Activated CD4-positive, alpha-beta T cell treated with anti-CD3 and anti-CD28 coated beads for 4 hours (primary cell): Measurements from ENCODE around the gene TGIF2.
A peak's percentile ranks its signal among the peaks of the same experiment; 100 is the strongest.
"Not testable (repeated sequence)": the region's sequence is repeated elsewhere in the genome, so short reads cannot be mapped to it uniquely, and the experiment has no call there.

Experiments
- DNase-seq, 2 donors: peaks; one replicate each; pipeline ENCODE4 v3.0.0-alpha.2; 2020

Gene TGIF2

GRCh38 chr20:36579996-36580545 is 6.7 kb downstream of the TGIF2 start:
- no peak for DNase-seq

DNA sequence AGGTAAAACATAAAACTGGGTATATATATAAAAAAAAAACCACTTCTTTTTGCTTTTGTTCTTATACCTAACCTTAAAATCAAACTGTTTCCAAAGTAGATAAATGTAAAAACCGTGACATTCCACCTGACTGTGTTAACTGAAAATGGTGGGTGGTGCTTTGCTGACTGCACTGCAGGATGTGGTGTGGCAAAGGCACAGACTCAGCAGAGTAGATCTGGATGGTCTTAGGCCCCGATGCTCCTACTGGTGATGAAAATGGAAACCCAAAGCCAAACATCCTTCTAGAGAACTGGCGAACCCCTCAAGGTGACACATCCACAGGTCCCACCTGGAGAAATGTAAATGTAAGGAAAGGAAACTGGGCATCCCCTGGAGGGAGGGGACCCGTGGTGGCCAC is 8.9 kb downstream of the TGIF2 start:
- no peak for DNase-seq

DNA sequence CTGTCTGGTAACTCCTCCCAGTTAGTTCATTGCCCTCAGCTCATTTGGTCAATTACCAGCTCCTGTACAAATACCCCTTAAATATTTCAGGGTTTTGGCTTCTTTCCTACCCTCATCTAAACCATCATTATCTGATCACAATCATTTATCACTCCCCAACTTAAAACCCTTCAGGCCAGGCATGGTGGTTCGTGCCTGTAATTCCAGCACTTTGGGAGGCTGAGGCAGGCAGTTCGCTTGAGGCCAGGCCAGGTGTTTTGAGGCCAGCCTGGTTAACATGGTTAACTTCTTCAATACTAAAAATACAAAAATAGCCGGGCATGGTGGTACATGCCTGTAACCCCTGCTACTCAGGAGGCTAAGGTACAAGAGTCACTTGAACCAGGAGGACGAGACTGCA is 9.4 kb downstream of the TGIF2 start:
- DNase-seq, result no peak

GRCh38 chr20:36584018-36584481 is 10.7 kb downstream of the TGIF2 start:
- no peak for DNase-seq

- no peak for DNase-seq
These were observed 12.2 kb downstream of the TGIF2 start for GRCh38 chr20:36585410-36586125.

- no peak for DNase-seq
These were observed 14.1 kb downstream of the TGIF2 start for GRCh38 chr20:36587388-36588070.

DNA sequence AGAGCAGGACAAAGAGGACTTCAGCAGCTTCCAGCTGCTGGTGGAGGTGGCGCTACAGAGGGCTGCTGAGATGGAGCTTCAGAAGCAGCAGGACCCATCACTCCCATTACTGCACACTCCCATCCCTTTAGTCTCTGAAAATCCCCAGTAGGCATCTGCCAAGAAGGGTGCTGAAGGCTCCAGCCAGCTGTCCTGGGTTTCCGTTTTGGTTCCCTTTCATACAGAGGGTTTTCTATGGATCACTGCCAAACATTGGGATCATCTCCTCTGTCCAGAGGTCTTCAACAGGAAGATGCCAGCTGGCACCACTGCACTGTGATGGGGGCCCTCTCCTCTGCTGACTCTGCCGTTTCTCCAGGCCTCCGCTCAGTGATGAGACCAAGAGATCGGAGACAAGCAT is 17.9 kb downstream of the TGIF2 start:
- no peak for DNase-seq

GRCh38 chr20:36591854-36592641 is 18.7 kb downstream of the TGIF2 start:
- peak; percentile 64 to 69 for DNase-seq

DNA sequence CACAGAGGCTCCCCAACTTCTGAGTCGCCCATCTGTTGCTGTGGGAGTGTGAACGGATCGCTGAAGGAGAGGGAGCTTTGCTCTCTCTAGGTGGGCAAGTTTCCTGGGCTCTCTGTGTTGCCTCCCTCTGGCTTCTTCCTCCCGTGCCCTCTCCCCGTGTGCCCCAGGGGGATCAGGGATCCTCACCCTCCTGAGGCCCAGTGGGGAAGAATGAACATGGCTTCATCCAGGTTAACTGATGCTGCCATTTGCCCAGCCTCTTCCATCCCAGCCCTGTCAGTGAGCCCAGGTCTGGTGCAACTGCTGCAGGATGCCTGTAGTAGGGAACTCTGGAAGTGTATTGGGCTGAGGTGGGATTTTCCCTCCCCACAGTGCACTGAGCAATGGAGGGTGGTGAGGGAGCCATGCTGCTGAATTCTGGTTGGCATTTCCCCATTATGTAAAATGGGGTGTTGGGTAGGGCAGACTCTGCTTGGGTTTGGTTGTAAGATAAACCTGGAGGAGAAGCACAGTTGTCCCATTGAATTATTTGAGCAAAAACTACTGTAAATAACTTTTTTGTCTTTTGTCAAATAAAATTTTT is 20.0 kb downstream of the TGIF2 start:
- DNase-seq, result no peak

GRCh38 chr20:36599912-36600345 is 26.5 kb downstream of the TGIF2 start:
- no peak for DNase-seq

DNA sequence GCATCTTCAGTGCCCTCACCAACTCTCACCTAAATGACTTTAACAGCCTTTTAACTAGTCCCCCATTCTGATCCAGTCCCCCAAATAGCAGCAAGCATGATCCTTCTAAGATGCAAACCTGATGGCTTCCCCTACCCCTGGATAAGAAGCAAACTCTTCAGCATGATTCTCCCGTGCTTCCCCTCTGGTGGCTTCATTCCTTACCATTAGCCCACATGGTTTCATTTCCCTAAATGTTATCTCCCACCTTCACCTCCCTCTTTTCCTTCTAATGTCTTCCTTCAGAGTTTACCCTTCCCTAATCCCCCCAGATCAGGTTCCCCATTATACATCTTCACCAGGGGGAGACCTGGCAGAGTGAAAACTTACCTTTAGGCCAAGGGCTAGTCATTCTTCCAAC is 28.1 kb downstream of the TGIF2 start:
- DNase-seq, result no peak

- DNase-seq, result peak; percentile 38 to 50
These were observed 31.6 kb downstream of the TGIF2 start for GRCh38 chr20:36604952-36605398.

DNA sequence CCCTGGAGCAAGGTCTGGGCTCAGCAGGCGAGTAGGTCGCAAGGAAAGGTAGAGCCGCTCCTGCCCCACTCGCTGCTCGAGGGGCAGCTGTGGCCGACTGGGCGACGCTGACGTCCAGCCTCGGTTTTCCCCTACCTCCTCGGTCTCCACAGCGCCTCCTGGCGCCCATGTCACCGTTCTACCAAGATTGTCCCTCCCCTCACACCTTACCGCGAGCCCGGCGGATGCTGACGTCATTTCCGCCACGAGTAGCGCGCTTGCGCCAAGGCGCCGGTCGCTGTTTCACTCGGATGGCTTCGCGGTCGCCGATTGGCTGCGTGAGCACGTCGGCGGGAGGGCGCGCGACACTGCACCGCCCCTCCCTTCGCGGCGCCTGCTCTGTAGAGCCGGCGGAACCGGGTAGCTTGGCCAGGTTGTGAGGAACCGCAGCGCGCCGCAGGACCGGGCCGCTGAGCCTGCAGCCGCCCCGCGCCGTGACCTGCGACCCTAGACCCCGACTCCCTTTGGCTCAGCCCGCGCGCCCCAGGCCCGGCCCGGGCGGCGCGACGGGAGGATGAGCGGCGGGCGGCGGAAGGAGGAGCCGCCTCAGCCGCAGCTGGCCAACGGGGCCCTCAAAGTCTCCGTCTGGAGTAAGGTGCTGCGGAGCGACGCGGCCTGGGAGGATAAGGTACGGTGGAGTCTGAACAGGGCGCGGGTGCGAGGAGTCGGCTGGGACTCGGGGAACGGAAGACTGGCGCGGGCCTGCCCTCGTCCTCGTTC is 32.2 kb downstream of the TGIF2 start, which contains the start of gene RAB5IF:
TSS of gene RAB5IF (plus strand) at position 381 of the 759 bp plus-strand sequence. CDS start at position 554, 173 bp downstream.
- peak; percentile 97 to 99 for DNase-seq

DNA sequence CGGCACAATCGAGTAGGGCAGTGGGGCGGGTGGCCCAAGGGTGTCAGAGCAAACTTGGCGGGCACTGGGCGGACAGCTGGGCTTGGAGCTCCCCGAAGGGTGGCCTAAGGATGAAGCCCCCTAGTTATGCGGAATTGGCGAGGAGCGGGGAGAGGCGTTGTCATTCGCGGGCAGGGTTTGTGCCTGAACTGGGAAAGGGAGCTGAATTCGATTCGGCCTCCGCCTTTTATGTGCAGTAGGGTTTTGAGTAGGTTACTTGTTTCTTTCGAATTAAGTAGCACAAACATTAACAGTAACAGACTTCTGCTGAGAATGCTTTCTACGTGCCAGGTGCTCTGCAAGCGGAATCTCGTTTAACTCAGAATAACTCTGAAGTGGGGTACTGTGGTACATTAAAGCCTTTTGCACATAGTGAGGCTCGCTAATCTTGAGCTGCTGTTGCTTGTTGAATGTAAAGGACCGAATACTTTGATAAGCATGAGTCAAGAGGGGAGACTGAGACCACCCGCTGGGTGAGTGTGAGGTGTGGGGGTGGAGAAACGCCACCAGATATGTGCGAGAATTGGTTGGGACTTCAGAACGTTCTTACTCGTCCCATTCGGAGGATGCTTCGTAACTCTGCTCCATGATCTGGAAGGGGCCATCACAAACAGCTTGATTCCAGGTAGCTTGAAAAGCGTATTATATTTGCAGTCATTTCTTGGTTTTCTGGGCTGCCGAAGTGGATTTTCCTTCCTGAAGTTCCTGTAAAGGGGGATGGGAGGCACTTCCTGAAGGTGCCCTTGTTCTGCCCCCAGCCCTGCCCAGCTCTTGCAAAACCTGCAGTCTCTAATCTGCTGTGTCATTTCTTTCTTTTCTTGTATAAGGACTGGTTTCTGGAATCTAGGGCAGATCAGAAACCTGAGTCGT is 33.0 kb downstream of the TGIF2 start:
- no peak for DNase-seq

DNA sequence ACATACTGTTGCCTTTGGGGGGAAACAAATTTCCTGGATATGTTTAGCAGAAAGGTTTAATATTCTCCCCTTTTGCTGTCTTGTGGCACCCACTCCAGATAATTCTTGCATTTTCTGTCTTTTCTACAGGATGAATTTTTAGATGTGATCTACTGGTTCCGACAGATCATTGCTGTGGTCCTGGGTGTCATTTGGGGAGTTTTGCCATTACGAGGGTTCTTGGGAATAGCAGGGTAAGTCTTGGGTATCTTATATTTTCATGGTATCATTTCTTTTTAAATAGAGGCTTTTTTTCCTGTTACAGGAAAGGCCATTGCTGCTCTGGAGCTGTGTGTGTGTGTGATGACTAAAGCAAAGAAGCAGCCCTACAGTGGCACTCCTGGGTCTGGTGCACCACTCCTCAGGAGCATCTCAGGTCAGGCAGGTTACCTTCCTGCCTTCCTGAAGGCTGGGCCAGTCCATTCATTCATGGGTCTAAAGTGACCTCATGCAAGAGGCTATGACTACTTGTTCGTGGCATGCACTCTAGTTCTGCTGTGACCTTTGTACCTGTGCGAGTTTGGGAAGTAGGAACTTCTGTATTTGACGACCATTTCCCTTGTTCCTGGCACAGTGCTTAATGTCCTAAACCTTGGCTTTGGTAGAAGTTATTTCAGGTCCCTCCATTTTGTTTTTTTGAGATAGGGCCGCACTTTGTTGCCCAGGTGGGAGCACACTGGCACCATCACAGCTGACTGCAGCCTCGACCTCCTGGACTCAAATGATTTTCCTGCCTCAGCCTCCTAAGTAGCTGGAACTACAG is 34.4 kb downstream of the TGIF2 start:
- DNase-seq, result no peak

- DNase-seq, result not testable (repeated sequence)
These were observed 35.0 kb downstream of the TGIF2 start for GRCh38 chr20:36608388-36608728.

GRCh38 chr20:36611625-36612024 is 38.2 kb downstream of the TGIF2 start:
- no peak for DNase-seq

DNA sequence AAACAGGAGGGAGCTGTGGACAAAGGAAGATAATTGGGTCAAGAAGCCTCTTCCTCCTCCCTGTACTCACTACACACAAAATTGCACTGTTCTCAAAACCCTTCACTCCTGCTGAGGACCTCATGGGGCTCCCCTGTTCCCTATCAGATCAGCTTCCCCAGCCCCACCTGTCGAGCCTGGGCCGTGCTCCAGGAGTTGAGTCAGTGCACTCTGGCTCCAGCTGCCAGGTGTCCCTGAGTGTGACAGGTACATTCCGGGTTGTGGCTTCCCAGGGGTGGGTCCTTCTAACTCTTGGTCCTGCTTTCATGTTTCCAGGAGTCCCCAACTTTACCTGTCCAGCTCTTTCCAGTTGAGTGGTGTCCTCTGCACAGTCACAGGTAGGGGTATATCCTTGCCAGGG is 40.6 kb downstream of the TGIF2 start:
- DNase-seq, result no peak

DNA sequence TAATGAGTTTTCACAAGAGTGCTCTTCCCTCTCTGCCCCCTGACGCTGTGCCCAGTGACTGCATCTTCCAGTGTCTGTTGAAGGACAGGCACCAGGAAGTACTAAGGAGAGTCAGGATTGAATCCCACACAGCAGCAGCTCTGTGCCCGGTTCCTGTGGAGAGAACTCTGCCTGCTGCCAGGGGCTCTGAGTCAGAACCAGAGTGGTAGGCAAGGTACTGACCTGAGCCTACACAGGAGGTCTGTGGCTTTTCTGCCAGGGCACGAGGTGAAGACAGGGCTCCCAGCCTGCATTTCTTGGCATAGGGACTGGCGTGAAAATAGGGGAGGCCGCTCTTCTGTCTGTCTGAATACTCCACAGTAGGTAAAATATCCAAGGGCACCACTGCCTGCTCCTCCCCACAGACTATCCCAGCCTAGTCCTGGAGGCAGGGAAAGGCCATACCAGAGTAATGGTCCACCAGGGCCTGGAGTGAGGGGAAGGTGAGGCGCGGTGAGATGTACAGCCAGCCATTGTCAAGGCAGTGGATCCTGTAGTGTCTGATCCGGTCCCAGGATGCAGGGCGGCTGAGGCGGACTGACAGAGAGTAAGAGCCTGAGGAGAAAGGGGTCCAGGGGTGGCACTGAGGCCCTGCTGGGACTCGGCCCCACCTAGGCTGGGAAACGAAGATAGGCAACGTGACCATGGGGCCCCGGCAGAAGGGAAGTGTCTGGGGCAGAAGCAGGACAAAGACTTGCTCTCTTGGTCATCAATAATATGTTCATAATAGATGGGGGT is 41.6 kb downstream of the TGIF2 start:
- no peak for DNase-seq
